Right kidney (tissue), 1 donor: ENCODE results near the gene PEX11A.

ENCODE experiments used
- DNase-seq: peaks from one replicate; pipeline ENCODE4 v3.0.0-alpha.2; 2016

PEX11A gene

DNA sequence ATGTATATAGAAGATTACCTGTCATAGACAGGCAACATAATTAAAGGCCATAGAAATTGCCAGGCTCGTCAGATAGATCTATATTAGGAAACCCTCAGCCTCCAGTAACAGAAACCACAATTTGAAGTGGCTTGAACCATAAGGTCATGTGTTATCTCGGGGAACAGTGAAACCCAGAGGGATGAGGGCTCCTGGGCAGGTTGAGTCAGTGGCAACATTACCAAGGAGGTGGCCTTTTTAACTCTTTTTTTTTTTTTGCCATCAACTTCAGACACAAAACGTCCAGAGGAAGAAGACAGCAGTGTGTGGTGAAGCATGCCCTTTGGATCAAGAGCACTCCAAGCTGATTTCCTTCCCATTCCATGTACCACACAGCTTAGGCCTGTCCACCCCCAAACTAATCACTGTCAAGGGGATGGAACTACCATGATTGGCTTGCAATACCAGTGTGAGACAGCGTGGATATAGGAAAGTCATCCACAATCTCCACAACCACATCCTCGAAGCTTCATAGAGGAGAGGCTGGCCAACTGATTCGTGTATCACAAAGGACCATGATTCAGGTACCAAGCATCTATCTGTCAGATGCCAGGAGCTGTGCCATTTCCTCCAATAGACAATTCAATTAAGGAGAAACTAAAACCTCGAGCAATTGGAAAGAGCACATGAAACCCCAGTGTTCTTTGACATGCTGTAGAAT is 34.3 kb downstream of the PEX11A start:
- DNase-seq = no peak

DNA sequence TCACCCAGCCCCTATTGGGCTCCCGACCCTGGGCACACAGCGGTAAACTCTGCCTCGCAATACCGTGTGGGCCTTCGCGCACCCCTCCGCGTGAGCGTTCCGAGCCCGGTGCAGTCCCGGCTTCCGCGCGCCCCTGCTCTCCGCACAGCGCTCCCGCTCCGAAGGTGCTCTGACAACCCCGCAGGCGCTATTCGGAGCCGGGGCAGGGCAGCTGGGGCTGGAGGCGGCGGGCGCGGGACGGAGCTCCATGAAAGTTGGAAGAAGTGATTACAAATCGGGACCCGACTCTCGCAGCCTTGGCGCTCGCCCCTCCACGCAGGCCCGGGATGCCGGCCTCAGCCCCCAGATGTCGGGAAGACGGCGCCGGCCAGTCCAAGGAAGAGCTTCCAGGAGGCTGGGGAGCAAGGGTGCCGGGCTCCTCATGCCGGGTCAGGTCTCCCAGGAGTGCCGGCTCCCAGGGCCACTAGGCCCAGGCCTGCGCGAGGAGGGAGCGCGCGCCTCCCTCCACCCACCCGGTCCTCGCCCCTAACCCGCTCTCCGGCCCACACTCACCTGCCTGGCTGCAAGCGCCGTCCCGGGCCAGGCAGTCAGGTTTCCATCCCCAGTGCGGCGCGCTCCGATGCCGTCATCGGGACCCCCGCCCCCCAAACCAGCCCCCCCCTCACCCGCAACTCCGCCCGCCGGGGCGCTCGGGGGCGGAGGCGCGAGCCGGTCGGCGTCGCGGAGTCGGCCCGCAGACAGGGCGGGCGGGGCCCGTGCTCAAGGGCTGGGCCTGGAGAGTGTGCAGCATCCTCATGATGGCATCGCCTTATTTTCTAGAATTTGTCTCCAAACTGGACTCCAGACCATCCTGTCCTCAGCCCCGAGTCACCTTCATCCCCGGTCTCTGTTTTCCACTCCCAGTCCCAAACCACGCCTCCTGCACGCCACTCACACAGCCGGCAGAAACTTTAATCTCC is 35.4 kb downstream of the PEX11A start, which contains the start of gene KIF7:
TSS of gene KIF7 (minus strand) at position 621 of the 959 bp plus-strand sequence. CDS start 2,537 bp downstream, outside the sequence.
- DNase-seq = peak; percentile 82

DNA sequence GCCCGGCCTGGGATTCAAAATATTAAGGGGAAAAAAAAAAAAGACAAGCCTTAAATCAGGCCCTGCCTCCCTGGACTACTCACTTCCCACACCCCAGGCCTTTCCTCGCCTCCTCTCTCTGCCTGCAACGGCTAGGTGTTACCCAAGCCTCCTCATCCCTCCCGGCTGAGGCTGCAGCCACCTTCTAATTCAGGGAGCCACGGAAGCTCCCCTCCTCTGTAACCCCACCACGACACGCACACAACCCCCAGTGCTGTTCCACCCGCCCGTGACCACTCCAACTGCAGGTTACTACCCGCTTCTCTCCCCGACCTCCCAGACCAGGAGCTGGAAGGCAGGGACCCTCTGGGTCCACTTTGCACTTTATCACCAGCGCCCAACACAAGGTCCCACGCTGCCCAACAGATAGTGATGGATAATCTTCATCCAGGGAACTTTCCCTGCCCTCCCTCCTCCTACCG is 36.2 kb downstream of the PEX11A start:
- no peak for DNase-seq

DNA sequence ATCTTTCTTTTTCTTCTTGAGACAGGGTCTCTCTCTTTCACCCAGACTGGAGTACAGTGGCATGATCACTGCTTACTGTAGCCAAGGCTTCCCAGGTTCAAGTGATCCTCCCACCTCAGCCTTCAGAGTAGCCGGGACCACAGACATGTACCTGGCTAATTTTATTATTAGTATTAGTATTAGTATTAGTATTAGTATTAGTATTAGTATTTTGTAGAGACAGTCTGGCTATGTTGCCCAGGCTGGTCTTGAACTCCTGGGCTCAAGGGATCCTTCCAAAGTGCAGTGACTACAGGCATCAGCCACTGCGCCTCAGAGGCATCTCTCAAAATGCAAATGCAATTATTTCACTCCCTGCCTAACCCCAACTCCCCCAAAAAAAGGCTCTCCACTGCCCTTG is 37.0 kb downstream of the PEX11A start:
- no peak for DNase-seq

DNA sequence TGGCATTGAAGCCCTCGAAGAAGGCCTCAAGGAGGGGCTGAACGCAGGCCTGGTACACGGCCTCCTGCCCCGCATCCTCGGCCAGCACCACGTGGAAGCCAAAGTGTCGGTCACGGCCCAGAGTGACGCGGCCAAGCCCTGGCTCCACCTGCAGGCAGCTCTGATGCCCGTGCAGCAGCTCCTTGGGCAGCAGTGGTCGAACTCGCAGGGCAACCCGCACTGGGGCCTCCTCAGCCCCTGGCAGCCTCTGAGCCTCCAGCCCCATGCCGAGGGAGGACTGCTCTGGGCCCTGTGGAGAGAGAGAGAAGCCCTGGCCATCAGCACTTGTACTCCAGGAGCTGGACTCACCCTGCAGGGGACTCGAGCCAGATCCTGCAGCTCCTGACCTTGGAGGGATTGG is 37.9 kb downstream of the PEX11A start:
- DNase-seq = no peak

DNA sequence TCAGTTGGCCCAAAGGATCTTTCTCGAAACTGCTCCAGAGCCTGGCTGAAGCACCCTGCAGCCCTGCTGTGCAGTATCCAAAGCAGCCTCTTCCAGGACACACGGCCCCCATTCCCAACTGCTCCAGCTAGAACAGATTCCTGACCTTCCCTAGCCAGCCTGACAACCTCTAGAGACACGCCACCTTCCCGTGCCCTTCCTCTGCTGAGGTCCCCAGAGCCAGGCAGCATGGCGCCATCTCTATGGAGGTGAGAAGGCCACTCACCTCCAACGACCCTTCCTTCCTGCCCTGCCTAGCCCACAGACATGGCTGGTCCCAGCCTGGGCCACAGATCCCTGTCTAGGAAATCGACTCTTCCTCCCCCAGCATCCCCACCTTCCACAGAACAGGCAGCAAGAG is 38.4 kb downstream of the PEX11A start:
- no peak for DNase-seq

DNA sequence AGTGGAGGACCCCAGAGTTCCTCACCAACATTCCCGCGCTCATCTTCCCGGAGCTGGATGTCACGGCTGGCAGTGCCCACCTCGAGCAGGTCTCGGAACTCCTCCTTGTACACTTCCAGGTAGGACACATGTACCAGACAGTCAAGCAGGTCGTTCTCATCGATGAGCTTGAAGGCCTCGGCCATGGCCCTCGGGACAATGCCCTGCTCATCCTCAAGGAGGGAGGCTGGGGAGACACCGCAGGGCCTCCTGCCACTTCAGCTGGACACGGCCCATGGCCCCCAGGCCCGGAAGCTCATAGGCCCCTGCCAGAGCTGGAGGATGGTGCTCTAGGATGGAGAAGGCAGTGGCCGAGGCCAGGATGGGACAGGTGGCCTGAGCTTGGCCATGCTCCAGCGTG is 40.8 kb downstream of the PEX11A start:
- no peak for DNase-seq

DNA sequence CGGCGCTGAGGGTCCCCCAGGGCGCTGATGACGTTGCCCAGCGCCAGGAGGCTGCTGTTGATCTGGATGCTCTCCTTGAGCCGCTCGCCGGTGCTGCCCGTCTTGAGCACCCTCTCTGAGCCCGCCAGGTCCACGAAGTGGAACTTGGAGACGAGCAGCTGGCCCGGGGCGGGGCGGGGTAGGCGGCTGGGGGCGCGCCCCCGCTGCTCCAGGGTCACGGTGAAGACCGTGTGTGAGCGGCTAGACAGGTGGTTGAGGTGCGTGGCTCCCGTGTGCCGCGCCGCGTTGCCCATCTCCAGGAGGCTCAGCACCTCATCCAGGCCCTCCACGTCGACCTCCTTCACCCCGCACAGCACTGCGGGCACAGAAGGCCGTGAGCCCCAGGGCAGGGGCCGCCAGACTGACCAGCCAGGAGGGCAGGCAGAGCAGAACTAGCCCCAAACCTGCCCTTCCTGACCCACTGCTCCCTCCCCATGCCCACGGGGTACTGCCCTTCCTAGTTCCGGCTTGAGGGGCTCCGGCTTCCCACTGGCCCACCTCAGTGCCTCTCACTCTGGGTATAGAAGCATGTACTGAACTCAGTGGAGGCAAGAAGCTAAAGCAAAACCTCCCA is 41.4 kb downstream of the PEX11A start:
- no peak for DNase-seq

DNA sequence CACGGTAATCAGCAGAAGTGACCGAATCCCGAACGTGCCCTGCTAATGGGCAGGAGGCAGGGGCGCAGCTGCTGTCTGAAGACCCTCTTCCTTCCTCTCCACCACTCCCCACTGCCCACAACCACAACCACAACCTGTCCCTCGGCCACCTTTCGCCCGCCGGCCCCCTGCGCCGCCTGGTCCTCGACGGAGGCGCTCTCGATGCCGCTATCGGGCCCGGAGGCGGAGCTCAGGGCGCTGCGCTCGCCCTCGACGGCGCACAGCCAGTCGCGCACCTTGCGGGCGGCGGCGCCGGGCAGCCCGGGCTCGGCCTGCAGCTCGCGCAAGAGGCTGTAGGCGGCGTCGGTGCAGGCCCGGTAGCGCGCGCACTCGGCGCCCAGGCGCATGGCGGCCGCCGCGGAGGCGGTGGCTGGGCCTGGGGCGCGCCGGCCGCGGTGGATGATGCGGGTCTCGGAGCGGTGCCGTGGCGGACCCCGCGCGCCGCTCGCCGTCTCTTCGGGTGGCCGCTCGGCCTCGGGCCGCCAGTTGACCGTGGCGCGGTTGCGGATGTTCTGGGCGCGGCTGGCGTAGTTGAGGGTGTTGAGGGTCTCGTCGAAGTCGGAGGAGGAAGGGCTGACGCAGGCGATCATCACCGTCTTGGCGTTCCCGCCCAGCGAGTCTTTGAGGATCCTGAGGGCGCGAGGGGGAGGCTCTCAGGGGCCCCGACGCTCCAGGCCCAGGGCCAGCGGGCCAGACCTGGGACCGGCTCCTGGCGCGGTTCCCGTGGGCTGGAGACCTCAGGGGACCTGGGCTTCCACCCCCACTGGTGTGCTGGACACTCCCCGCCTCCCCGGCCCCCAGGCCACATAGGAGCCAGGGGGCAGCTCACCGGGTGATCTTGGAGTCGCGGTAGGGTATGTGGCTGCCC is 42.2 kb downstream of the PEX11A start:
- DNase-seq = no peak

DNA sequence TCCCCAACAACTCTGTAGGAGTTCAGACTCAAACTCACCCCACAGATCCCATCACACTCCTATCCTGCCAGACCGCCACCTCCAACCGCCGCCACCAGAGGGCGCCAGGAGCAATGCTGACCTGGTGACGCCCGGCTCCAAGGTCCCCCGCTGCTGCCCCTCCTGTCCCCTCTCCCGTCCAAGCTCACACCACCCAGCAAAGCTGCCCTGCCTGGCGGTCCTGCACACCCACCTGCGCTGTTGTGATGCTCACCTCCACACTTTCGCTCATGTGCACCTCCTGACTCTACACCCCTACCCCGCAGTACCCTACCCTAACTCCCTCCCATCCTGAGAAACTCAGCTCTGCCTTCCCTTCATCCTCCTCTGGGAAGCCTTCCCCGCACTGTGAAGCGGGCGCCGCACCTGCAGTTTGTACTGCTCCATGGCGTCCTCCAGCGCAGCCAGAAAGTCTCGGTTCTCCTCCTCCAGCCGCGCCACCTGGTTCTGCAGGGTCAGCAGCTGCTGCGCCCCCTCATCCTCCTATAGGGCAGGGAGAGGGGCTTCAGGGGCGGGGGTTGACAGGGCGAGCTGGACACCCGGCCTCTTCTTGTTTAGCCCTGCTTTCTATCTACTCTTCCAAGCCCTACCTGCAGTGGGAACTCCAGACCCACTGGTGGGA is 43.2 kb downstream of the PEX11A start:
- DNase-seq = peak; percentile 63

DNA sequence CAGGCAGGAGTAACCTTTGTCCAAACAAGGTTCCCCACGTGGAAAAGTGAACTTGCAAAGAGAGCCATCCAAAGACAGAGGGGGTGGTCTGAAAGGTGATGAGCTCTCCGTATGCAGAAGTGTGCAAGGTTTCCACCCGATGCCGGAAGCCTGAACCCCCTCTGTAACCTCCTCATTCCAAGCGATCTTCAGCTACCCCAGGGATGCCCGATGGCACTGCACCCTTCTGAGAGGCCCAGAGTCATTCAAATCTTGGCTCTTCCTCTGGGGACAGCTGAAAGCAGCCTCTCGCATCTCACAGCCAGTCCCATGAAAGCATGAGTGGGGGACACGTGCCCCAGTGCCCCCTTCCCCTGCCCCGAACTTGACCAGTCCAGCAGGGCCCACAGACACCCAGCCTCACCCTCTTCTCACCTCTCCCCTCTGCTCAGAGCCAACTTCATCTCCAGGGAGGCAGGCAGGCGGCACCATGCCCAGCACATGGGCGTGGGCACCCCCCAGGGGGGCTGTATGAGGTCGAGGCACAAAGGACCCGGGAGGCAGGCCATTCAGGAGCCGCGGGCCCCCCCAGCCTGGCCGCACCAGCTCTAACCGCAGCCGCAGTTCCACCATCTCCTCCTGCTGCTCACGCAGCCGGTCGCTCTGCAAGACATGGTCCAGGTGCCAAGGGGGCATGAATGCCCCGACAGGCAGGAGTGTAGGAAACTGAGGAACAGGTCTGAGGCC is 44.0 kb downstream of the PEX11A start:
- DNase-seq = no peak

DNA sequence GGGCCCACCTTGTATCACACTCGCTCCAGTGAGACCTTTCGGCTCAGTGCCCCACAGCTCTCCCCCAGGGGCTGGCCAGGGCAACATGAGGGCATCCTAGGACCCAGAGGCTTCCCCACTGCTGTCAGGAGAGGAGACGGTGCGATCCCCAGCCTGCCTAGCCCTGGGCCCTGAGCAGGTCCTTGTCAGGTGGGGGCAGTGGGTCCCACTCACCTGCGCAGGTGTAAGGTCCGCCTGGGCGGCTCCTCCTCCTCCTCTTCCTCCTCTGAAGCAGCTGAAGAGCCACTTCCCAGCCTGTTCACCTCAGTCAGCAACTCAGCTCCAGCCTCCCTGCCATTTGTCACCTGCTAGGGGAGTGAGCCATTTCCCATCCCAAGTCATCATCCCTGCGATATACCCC is 44.9 kb downstream of the PEX11A start:
- DNase-seq = no peak

DNA sequence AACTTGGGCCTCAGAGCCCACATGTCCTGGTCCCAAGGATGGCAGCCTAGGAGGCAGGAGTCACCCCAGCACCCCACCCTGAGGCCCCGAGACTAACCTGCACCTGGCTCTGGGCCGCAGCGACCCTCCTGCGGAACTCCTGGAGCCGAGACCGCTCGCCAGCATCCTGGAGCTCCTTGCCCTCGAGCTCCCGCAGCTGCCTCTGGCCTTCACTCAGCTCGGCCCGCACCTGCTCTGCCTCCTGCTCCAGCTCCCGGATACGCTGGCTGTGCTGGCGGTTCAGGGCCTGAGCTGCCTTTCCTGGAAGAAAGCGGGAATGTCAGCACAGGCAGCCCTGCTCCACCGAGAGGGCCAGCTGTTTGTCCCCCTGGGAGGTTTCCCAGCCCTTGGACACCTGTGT is 48.4 kb downstream of the PEX11A start:
- DNase-seq = no peak

DNA sequence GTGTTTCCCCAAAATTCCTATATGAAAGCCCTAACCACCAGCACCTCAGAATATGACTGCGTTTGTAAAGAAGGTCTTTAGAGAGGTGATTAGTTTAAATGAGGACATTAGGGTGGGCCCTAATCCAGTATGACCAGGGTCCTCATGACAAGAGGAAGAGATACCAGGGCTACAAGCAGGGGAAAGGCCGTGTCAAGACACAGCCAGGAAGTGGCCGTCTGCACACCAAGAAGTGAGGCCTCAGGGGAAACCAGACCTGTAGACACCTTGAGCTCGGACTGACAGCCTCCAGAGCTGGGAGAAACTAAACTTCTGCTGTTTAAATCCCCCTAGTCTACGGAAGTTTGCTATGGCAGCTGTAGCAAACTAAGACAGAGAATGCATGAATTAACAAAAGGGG is 49.5 kb downstream of the PEX11A start:
- DNase-seq = no peak

DNA sequence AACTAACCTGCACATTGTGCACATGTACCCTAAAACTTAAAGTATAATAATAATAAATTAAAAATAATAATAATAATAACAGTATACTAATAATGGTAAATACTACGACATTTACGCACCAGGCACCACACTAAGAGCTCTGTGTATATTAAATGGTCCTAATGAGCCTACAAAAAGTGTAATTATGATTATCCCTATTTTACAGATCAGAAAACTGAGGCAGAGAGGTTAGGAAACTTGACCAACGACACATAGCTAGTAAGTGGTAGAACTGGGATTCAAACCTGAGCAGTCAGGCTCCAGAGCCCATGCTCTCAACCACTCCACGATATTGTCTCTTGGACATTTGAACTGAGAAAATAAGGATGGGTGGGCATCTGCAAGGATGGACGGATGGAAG is 50.3 kb downstream of the PEX11A start:
- no peak for DNase-seq

DNA sequence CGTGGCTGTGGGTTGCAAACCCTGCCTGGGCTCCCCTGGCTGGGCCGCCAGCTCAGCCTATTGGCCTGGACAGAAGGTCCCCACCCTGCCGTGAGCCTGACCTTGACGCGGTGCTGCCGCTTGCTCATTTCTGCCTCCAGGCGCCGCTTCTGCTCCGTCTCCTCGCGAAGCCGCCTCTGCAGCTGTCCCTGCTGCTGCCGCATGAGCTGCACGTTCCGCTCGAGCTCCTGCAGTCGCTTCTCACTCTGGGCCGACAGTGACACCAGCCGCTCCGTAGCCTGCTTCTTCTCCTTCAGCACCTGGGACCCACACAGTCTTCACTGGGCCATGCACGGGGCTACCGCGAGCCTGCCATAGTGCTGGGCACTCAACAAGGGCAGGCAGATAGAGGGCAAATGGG is 57.0 kb downstream of the PEX11A start:
- DNase-seq = no peak

DNA sequence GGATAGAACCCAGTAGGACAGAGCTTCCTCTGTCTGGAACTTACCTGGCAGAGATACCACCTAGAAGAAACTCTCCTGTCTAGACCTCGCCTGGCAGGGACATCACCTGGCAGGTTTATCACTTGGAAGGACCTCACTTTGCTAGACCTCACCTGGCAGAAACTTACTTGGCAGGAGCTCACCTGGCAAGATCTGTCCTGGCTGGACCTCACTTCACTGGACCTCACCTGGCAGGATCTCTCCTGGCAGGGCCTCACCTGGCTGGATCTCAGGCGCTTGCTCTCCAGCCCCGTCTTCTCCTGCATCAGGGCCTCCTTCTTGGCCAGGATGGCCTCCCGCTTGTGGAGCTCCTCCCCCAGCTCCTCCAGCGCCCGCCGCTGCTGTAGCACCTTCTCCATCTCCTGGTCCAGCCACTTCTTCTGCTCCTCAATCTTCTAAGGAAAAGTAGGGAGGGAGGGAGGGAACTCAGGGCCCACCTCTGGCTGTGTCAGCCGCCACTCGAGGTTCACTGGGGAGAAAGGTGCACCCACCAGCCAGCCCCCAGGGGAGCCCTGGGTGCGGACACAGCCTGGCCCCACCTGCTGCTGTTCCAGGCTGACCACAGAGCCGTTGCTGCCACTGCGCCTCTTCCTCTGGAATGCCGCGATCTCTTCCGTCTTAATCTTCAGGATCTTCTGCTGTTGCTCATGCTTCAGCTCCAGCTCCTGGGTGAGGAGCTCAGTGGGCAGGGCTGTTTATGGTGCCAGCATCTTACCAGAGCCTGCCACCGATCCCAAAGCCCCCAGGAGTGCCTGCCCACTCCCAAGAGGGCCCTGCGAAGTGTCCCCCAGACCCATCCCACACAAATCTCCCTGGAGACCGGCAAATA is 57.8 kb downstream of the PEX11A start:
- DNase-seq = no peak

DNA sequence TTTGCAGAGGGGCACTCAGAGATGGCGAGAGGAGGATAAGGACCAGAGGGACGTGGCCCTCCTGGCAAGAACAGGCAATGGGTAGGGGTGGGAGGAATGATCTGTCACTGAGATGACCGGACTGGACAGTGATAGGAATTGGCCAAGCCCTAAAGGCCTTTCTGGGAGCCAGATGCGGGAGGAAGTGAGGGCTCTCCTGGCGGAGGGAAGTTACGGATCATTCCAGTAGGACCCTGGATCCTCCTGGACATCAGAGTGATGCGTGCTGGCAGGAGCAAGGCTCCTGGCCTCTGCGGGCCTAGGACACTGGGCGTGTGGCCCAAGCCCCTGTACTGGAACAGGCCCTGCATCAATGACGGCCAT is 58.7 kb downstream of the PEX11A start:
- DNase-seq = no peak
